Glutamatergic neuron (in vitro differentiated cells): ENCODE measurements around the gene DUSP22. TPM values are rescaled to one million over a fixed set of nuclear protein-coding genes. Genes with fewer than 3 reads are reported as not detected.
A peak's percentile ranks its signal among the peaks of the same experiment; 100 is the strongest.

Experiments used
- DNase-seq: peaks from one replicate; pipeline ENCODE4 v3.0.0; 2022
- H3K27ac Mint-ChIP-seq: one replicate; pipeline ENCODE4 v1.8.0; 2020; ENCODE audit warnings: mild to moderate bottlenecking, mixed read lengths, inconsistent platforms; ENCODE audit not compliant: unreplicated experiment
- H3K27me3 Mint-ChIP-seq: one replicate; pipeline ENCODE4 v1.8.0; 2020; ENCODE audit warnings: mild to moderate bottlenecking, moderate library complexity, mixed read lengths, inconsistent platforms; ENCODE audit not compliant: unreplicated experiment
- H3K36me3 Mint-ChIP-seq: one replicate; pipeline ENCODE4 v1.8.0; 2020; ENCODE audit warnings: mild to moderate bottlenecking, mixed read lengths, inconsistent platforms; ENCODE audit not compliant: unreplicated experiment
- H3K4me1 Mint-ChIP-seq: one replicate; pipeline ENCODE4 v1.8.0; 2020; ENCODE audit warnings: mild to moderate bottlenecking, low read depth, mixed read lengths, inconsistent platforms; ENCODE audit not compliant: unreplicated experiment
- H3K4me3 Mint-ChIP-seq: one replicate; pipeline ENCODE4 v1.8.0; 2020; ENCODE audit warnings: mild to moderate bottlenecking, mixed read lengths, inconsistent platforms; ENCODE audit not compliant: unreplicated experiment
- H3K9me3 Mint-ChIP-seq: one replicate; pipeline ENCODE4 v1.8.0; 2020; ENCODE audit warnings: mild to moderate bottlenecking, moderate library complexity, mixed read lengths, inconsistent platforms; ENCODE audit not compliant: unreplicated experiment
- total RNA-seq: library from RNA; stranded (reverse); fragmentation: NEBNext Ultra II Directional; extraction: Animal tissue kit (Norgen Biotek cat#: 25700); gene quantifications from one replicate; pipeline ENCODE4 v1.2.1, GENCODE V29; 2021; ENCODE audit not compliant: unreplicated experiment
- TF ChIP-seq, protein P1 (sequence below): fragments of 200-600 bp; sonication (generic); IDR thresholded peaks from one replicate; pipeline ENCODE4 v1.5.0; 2021; ENCODE audit not compliant: partially characterized antibody, unreplicated experiment

Gene DUSP22
- total RNA-seq, 1 donor from 2014 or later = 40.4 TPM

- no peaks in the 10 kb centered on the region for H3K4me1 Mint-ChIP-seq
Measured at GRCh38 chr6:340991-341827, 48.9 kb downstream of the DUSP22 start.

GRCh38 chr6:341914-342831 is 49.9 kb downstream of the DUSP22 start:
- Mint-ChIP-seq H3K36me3 (no peaks in the 10 kb centered on the region), H3K9me3 (peaks cover 18% of the 10 kb centered on the region), H3K27me3 (peaks cover 6% of the 10 kb centered on the region)

More at GRCh38 chr6:340991-341827, 48.9 kb downstream of the DUSP22 start:
- peaks cover 21% of the 10 kb centered on the region for H3K9me3 Mint-ChIP-seq
- TF ChIP-seq, protein P1, sequence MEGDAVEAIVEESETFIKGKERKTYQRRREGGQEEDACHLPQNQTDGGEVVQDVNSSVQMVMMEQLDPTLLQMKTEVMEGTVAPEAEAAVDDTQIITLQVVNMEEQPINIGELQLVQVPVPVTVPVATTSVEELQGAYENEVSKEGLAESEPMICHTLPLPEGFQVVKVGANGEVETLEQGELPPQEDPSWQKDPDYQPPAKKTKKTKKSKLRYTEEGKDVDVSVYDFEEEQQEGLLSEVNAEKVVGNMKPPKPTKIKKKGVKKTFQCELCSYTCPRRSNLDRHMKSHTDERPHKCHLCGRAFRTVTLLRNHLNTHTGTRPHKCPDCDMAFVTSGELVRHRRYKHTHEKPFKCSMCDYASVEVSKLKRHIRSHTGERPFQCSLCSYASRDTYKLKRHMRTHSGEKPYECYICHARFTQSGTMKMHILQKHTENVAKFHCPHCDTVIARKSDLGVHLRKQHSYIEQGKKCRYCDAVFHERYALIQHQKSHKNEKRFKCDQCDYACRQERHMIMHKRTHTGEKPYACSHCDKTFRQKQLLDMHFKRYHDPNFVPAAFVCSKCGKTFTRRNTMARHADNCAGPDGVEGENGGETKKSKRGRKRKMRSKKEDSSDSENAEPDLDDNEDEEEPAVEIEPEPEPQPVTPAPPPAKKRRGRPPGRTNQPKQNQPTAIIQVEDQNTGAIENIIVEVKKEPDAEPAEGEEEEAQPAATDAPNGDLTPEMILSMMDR = no peak
- DNase-seq = no peak
- peaks cover 6% of the 10 kb centered on the region for H3K27me3 Mint-ChIP-seq
- no peak overlapping the region for H3K27ac Mint-ChIP-seq
- H3K36me3 Mint-ChIP-seq = no peaks in the 10 kb centered on the region
- H3K4me3 Mint-ChIP-seq = no peak overlapping the region

GRCh38 chr6:342832-343179 is 50.5 kb downstream of the DUSP22 start:
- Mint-ChIP-seq H3K27ac (no peak overlapping the region), H3K4me3 (no peak overlapping the region), H3K4me1 (no peaks in the 10 kb centered on the region), H3K9me3 (peaks cover 22% of the 10 kb centered on the region), H3K36me3 (no peaks in the 10 kb centered on the region), H3K27me3 (peaks cover 10% of the 10 kb centered on the region)
- TF ChIP-seq, protein P1 = no peak
- DNase-seq = no peak

More at GRCh38 chr6:341914-342831, 49.9 kb downstream of the DUSP22 start:
- H3K4me3 Mint-ChIP-seq = no peak overlapping the region
- H3K27ac Mint-ChIP-seq = no peak overlapping the region
- TF ChIP-seq, protein P1 = no peak
- no peaks in the 10 kb centered on the region for H3K4me1 Mint-ChIP-seq
- DNase-seq = no peak

GRCh38 chr6:343226-343935 is 51.1 kb downstream of the DUSP22 start:
- no peak overlapping the region for H3K4me3 Mint-ChIP-seq

More at GRCh38 chr6:343226-343935, 51.1 kb downstream of the DUSP22 start:
- H3K36me3 Mint-ChIP-seq = peaks cover under 1% of the 10 kb centered on the region
- H3K9me3 Mint-ChIP-seq = peaks cover 23% of the 10 kb centered on the region
- H3K4me1 Mint-ChIP-seq = no peaks in the 10 kb centered on the region
- H3K27me3 Mint-ChIP-seq = peaks cover 10% of the 10 kb centered on the region
- H3K27ac Mint-ChIP-seq = peak overlapping the region; percentile 20
- no peak for DNase-seq
- TF ChIP-seq, protein P1 = no peak
